Measurements from ENCODE around the gene PARP14. TPM values are rescaled to one million over a fixed set of nuclear protein-coding genes. Genes with fewer than 3 reads are reported as not detected.

The PARP14 gene
- total RNA-seq, 1 experiment from 2014 or later: 17.4 TPM

- Histone ChIP-seq H2BK120ac (ENCODE audit: low read depth, low read length, poor library complexity, severe bottlenecking) (no peak overlapping the region), H3K79me2 (ENCODE audit: insufficient read depth, low read length) (no peaks in the 10 kb centered on the region), H3K23me2 (ENCODE audit: insufficient read length, low read depth, low read length, poor library complexity, severe bottlenecking) (no peaks in the 10 kb centered on the region), H2BK12ac (ENCODE audit: insufficient read length, low read depth, low read length) (no peak overlapping the region), H4K8ac (replicated peaks; ENCODE audit: insufficient read length, low read depth, low read length) (no peak overlapping the region), H3K4me2 (ENCODE audit: insufficient read depth, insufficient read length, low read length) (no peak overlapping the region), H3K9me3 (ENCODE audit: control insufficient read depth, low read depth, low read length) (no peaks in the 10 kb centered on the region), H3K23ac (ENCODE audit: insufficient read length, low read depth, low read length) (no peak overlapping the region), H2BK20ac (ENCODE audit: low read depth, low read length, poor library complexity, severe bottlenecking) (no peak overlapping the region), H3K56ac (ENCODE audit: insufficient read length, low read depth, low read length) (no peak overlapping the region), H4K91ac (ENCODE audit: insufficient read length, low read depth, low read length) (no peak overlapping the region), H3K4me1 (ENCODE audit: insufficient read depth, low read length) (no peaks in the 10 kb centered on the region; the same call in 1 of the 2 replicates), H3K79me1 (ENCODE audit: insufficient read depth, low read depth, low read length, poor library complexity, severe bottlenecking) (no peaks in the 10 kb centered on the region), H3K4ac (ENCODE audit: low read depth, low read length) (no peak overlapping the region), H2BK5ac (ENCODE audit: insufficient read length, low read length) (no peak overlapping the region), H4K5ac (ENCODE audit: insufficient read length, low read depth, low read length) (no peak overlapping the region), H3K18ac (ENCODE audit: insufficient read length, low read depth, low read length) (no peak overlapping the region), H2BK15ac (ENCODE audit: low read depth, low read length) (no peak overlapping the region), H3K27ac (ENCODE audit: insufficient read length, low read depth, low read length) (no peak overlapping the region), H3K9ac (ENCODE audit: extremely low read depth, insufficient read length, low read length) (no peak overlapping the region), H3K27me3 (ENCODE audit: insufficient read depth, low read length) (no peaks in the 10 kb centered on the region), H4K20me1 (ENCODE audit: control insufficient read depth, insufficient read depth, insufficient read length) (no peaks in the 10 kb centered on the region), H3T11ph (ENCODE audit: low read length) (no peak overlapping the region), H2AK5ac (ENCODE audit: insufficient read length, low read length) (no peak overlapping the region), H2AFZ (ENCODE audit: low read length) (no peak overlapping the region), H3K14ac (ENCODE audit: insufficient read depth, low read length) (no peak overlapping the region)
- H3K27ac Mint-ChIP-seq: no peak overlapping the region
- DNase-seq: no peak
- no peak overlapping the region for H3K4me3 Mint-ChIP-seq
- no peaks in the 10 kb centered on the region for H3K27me3 Mint-ChIP-seq (ENCODE audit: low read depth)
- no peaks in the 10 kb centered on the region for H3K36me3 Mint-ChIP-seq (ENCODE audit: insufficient read depth in 1 of 3, low read depth in 3 of 3)
- no peak for TF ChIP-seq CTCF (conservative IDR thresholded peaks at IDR 0.05)
- no peaks in the 10 kb centered on the region; a peak in 1 of 5 replicates for H3K9me3 Mint-ChIP-seq
- no CpG with 5 or more reads among the region's 3 CpGs for WGBS (ENCODE audit: extremely low coverage, insufficient read length, low lambda C conversion rate)
- peaks cover 5 to 6% of the 10 kb centered on the region in 2 experiments for H3K4me1 Mint-ChIP-seq
These were observed 6.3 kb upstream of the PARP14 start for GRCh38 chr3:122674339-122674738.
